Measurements from ENCODE around the gene MED22.

MED22 gene

DNA sequence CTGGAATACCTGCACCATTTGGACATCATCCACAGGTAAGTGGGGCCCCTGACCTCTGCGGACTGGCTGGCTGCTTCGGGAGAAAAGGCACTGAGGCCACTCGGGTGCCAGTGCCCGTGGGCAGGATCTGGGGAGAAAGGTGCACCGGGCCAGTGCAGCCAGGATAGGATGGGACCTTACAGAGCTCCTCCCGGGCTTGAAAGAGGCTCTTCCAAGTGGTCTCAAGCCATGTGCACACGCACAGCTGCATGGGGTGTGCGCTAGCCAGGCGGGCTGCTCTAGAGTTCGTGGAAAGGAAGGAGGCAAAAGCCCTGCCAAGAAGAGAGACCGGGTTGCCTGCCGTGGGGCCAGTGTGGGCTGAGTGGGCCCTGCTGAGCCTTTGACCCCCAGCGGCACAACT is 41.6 kb upstream of the MED22 start:
- FAIRE-seq (no peak), DNase-seq (ENCODE audit: insufficient read length, low spot score) (no peak)
- TF ChIP-seq, protein P1, sequence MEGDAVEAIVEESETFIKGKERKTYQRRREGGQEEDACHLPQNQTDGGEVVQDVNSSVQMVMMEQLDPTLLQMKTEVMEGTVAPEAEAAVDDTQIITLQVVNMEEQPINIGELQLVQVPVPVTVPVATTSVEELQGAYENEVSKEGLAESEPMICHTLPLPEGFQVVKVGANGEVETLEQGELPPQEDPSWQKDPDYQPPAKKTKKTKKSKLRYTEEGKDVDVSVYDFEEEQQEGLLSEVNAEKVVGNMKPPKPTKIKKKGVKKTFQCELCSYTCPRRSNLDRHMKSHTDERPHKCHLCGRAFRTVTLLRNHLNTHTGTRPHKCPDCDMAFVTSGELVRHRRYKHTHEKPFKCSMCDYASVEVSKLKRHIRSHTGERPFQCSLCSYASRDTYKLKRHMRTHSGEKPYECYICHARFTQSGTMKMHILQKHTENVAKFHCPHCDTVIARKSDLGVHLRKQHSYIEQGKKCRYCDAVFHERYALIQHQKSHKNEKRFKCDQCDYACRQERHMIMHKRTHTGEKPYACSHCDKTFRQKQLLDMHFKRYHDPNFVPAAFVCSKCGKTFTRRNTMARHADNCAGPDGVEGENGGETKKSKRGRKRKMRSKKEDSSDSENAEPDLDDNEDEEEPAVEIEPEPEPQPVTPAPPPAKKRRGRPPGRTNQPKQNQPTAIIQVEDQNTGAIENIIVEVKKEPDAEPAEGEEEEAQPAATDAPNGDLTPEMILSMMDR (IDR thresholded peaks at IDR 0.05; ENCODE audit: insufficient read depth, missing control alignments): no peak

DNA sequence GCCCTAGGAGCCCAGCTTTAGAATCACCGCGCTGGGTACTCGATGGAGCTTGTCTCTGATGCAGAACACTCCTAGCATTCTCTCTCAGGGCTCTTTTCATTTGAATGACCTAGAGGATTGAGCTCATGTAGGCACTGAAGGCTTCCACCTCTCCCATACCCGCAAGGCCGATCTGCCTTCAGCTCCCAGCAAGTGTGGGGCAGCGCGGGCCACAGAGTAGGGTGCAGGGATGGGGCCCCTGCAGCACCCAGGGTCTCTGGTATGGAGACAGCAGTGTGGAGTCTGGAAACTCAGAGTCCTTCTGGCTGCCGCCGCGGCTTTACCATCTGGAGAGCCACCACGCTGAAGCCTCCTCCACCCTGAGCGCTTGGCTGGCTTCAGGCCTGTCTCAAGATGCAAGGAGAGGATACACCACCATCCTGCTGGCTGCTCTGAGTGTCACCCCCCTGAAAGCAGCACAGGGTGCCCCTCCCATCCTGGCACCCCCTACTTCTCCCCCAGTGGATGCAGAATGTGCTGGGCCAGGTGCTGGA is 41.2 kb upstream of the MED22 start:
- FAIRE-seq (no peak), DNase-seq (ENCODE audit: insufficient read length, low spot score) (no peak)
- TF ChIP-seq, protein P1 (IDR thresholded peaks at IDR 0.05; ENCODE audit: insufficient read depth, missing control alignments): no peak

DNA sequence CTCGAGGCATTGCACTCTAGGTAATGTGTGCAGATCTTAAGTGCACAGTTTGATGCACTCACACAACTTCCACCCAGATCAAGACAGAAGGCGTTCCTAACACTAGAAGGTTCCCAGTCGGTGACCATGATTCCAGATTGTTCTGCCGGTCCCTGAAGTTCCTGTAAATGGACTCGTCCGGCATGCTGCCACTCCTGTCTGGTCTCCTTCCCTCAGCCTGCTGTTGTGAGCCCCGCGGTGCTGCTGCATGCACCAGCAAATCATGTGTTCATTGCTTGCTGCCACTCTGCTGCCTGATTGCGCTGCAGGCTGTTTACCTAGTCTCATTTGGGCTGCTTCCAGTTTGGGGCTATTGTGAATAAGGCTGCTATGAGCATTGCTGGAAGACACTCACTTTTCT is 39.7 kb upstream of the MED22 start:
- FAIRE-seq (no peak), DNase-seq (ENCODE audit: insufficient read length, low spot score) (no peak)
- TF ChIP-seq, protein P1 (IDR thresholded peaks at IDR 0.05; ENCODE audit: insufficient read depth, missing control alignments): no peak

DNA sequence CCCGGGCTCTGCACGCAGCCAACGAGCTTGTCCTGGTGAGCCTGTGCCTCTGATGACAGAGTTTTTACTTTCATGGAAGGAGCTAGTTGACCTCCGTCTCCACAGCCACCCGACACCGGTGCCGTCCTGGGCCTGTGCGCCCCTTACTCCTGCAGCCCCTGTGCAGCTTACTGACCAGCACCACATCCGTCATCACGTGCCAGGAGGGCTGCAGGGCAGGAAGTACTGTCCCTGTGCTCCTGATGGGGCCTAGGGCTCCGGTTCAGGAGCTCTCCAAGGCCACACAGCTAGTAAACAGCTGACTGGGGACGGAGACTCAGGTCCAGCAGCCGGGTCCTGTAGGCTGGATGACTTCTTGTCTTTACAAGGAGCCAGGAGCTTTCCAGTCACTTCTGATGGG is 38.4 kb upstream of the MED22 start:
- DNase-seq (ENCODE audit: insufficient read length, low spot score) (no peak), FAIRE-seq (no peak)
- TF ChIP-seq, protein P1 (IDR thresholded peaks at IDR 0.05; ENCODE audit: insufficient read depth, missing control alignments): no peak

DNA sequence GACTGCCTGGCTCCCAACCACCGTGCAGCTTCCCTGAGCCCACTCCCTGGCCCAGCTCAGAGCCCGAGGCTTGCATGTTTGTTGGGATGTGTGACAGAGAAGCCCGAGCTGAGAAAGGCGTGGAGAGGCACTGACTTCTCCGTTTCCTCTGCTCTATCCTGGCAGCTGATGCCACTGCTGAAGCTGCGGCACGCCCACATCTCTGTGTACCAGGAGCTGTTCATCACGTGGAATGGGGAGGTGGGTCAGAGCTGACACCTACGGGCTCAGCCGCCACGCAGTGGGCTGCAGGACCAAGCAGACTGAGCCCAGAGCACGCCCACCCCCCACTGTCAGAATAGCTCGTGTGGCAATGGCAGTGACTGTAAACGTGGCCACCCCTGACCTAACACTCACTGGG is 37.5 kb upstream of the MED22 start:
- no peak for FAIRE-seq
- no peak for DNase-seq (ENCODE audit: insufficient read length, low spot score)
- TF ChIP-seq, protein P1 (IDR thresholded peaks at IDR 0.05; ENCODE audit: insufficient read depth, missing control alignments): no peak

DNA sequence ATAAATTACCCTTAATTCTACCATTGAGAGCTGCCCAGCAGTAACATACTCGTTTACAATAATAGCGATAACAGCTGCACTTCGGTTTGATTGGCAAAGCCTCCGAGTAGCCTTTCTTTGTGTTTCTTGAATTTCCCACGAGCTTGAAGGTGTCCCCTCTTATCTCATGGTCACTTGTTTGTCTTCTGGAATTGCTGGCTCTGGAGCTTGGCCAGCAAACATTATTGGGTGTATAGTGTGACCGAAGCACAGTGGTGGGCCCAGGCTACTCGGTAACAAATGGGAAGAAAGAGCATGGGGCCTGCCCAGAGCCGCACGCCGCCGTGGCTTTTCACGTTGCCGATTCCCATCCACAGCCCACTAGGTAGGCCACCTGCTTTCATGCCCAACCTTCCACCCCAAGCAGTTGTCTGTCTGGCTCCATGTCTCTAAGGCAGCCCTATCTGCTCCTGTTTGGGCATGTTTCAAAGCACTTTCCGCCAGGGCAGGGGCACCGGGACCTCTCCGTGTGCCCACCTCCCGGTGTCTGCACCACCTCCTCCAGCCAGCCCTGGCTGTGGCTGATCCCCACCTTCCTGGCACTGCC is 36.9 kb upstream of the MED22 start:
- DNase-seq (ENCODE audit: insufficient read length, low spot score) (no peak), FAIRE-seq (no peak)
- TF ChIP-seq, protein P1 (IDR thresholded peaks at IDR 0.05; ENCODE audit: insufficient read depth, missing control alignments): no peak

DNA sequence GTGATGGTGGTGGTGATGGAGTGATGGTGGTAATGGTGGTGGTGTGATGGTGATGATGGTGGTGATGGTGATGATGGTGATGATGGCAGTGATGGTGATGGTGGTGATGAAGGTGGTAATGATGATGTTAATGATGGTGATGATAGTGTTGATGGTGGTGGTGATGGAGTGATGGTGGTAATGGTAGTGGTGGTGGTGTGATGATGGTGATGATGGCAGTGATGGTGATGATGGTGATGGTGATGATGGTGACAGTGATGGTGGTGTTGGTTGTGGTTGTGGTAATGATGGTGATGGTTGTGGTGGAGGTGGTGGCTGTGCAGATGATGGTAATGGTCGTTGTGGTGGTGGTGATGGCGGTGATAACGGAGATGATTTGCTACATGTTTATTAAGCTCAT is 35.5 kb upstream of the MED22 start:
- DNase-seq (ENCODE audit: insufficient read length, low spot score): no peak
- FAIRE-seq: no peak
- TF ChIP-seq, protein P1 (IDR thresholded peaks at IDR 0.05; ENCODE audit: insufficient read depth, missing control alignments): no peak
